Urinary bladder (tissue), 4 donors: Measurements from ENCODE around the gene CA14. TPM values are rescaled to one million over a fixed set of nuclear protein-coding genes. Genes with fewer than 3 reads are reported as not detected.
A peak's percentile ranks its signal among the peaks of the same experiment; 100 is the strongest.

Experiments
- DNase-seq: peaks from one replicate; pipeline ENCODE4 v3.0.0-alpha.2; 2015; ENCODE audit errors: extremely low spot score
- H3K27ac ChIP-seq: one replicate; pipeline ENCODE4 v1.5.1; 2013; ENCODE audit warnings: low read depth, mild to moderate bottlenecking, moderate library complexity
- H3K36me3 ChIP-seq: one replicate; pipeline ENCODE4 v1.6.1; 2013; ENCODE audit warnings: mild to moderate bottlenecking, moderate library complexity; ENCODE audit not compliant: insufficient read depth
- H3K4me1 ChIP-seq: one replicate; pipeline ENCODE4 v1.6.1; 2013; ENCODE audit warnings: mild to moderate bottlenecking, moderate library complexity; ENCODE audit not compliant: insufficient read depth
- H3K4me3 ChIP-seq: one replicate; pipeline ENCODE4 v1.5.1; 2013; ENCODE audit warnings: low read depth, low read length
- WGBS: extraction: QIAGEN DNeasy Blood & Tissue Kit; methylation state at CpG from one replicate; pipeline ENCODE4 v1.1.7; 2013; 5-methylcytosine and 5-hydroxymethylcytosine counted together
- polyA plus RNA-seq: library from polyadenylated mRNA; stranded (reverse); fragments of 200-250 nt; gene quantifications from one replicate; pipeline ENCODE4 v1.2.3, GENCODE V29; 2013
- small RNA-seq: library from RNA; depleted of rRNA; stranded (forward); fragments of <200 nt; gene quantifications from one replicate; pipeline ENCODE3, GENCODE V24; 2014
- total RNA-seq: library from RNA; depleted of rRNA; stranded (reverse); fragments of >200 nt; gene quantifications from one replicate; pipeline ENCODE4 v1.2.3, GENCODE V29; 2014
- donor health status: healthy with polysubstance abuse.
- donor health status: healthy.

Gene CA14
- total and polyA plus RNA-seq, 2 donors = 0.37 to 1.9 TPM

GRCh38 chr1:150309758-150310508 is 52.4 kb downstream of the CA14 start:
- Histone ChIP-seq H3K36me3 (no peaks in the 10 kb centered on the region), H3K4me1 (no peaks in the 10 kb centered on the region), H3K4me3 (no peak overlapping the region), H3K27ac (no peak overlapping the region)
- WGBS = 78% methylated on average over 10 of the region's 10 CpGs
- DNase-seq = no peak

GRCh38 chr1:150311762-150312161 is 54.2 kb downstream of the CA14 start:
- 89% methylated on average over 2 of the region's 2 CpGs for WGBS
- no peaks in the 10 kb centered on the region for H3K4me1 ChIP-seq
- no peak overlapping the region for H3K4me3 ChIP-seq
- no peaks in the 10 kb centered on the region for H3K36me3 ChIP-seq
- no peak for DNase-seq
- no peak overlapping the region for H3K27ac ChIP-seq

Small RNA genes within 50 kb of the gene (small RNA-seq; reads per million reads assigned to genes)
- gene RN7SL480P = not detected
- 0.83 reads per million, percentile 69 among the genes with 10 or more reads in this experiment for gene RNU2-17P

Other genes with a start within 250 kb of the CA14 start
- 20.9 TPM for gene OTUD7B, start 247.0 kb upstream of the CA14 start, total RNA-seq
- 9.2 TPM for gene OTUD7B, start 247.0 kb upstream of the CA14 start, polyA plus RNA-seq
- gene VPS45, start 190.0 kb upstream of the CA14 start, total RNA-seq = 102 TPM
- 28.8 TPM for gene VPS45, start 190.0 kb upstream of the CA14 start, polyA plus RNA-seq
- gene PLEKHO1, start 107.9 kb upstream of the CA14 start, total RNA-seq = 49.9 TPM
- 207 TPM for gene PLEKHO1, start 107.9 kb upstream of the CA14 start, polyA plus RNA-seq
- gene ANP32E, start 21.7 kb upstream of the CA14 start, total RNA-seq = 38.8 TPM
- 30.8 TPM for gene ANP32E, start 21.7 kb upstream of the CA14 start, polyA plus RNA-seq
- gene APH1A, start 11.2 kb downstream of the CA14 start, total RNA-seq = 73.0 TPM
- 114 TPM for gene APH1A, start 11.2 kb downstream of the CA14 start, polyA plus RNA-seq
- gene C1orf54, start 15.0 kb downstream of the CA14 start, total RNA-seq = 74.2 TPM
- 21.5 TPM for gene C1orf54, start 15.0 kb downstream of the CA14 start, polyA plus RNA-seq
- gene CIART, start 24.8 kb downstream of the CA14 start, total RNA-seq = 2.4 TPM
- 13.0 TPM for gene CIART, start 24.8 kb downstream of the CA14 start, polyA plus RNA-seq
- gene MRPS21, start 36.1 kb downstream of the CA14 start, total RNA-seq = 33.6 TPM
- 68.5 TPM for gene MRPS21, start 36.1 kb downstream of the CA14 start, polyA plus RNA-seq
- 66.6 TPM for gene PRPF3, start 63.8 kb downstream of the CA14 start, total RNA-seq
- 34.9 TPM for gene PRPF3, start 63.8 kb downstream of the CA14 start, polyA plus RNA-seq
- gene RPRD2, start 106.4 kb downstream of the CA14 start, total RNA-seq = 23.4 TPM
- gene RPRD2, start 106.4 kb downstream of the CA14 start, polyA plus RNA-seq = 19.3 TPM
- gene TARS2, start 229.6 kb downstream of the CA14 start, total RNA-seq = 18.0 TPM
- 15.8 TPM for gene TARS2, start 229.6 kb downstream of the CA14 start, polyA plus RNA-seq